Measurements from ENCODE around the gene SGSH.
A peak's percentile ranks its signal among the peaks of the same experiment; 100 is the strongest.
"Not testable (repeated sequence)": the region's sequence is repeated elsewhere in the genome, so short reads cannot be mapped to it uniquely, and the experiment has no call there.

The SGSH gene

GRCh38 chr17:80253631-80254395 lies 33.7 kb upstream of the SGSH start:
- DNase-seq, result no peak

DNA sequence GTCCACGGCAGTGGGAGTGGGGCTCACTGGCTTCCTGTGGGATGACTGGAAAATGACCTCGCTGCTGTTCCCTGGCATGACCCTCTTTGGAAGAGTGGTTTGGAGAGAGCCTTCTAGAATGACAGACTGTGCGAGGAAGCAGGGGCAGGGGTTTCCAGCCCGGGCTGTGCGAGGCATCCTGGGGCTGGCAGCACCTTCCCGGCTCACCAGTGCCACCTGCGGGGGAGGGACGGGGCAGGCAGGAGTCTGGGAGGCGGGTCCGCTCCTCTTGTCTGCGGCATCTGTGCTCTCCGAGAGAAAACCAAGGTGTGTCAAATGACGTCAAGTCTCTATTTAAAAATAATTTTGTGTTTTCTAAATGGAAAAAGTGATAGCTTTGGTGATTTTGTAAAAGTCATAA lies 32.7 kb upstream of the SGSH start:
- peak; percentile 90 to 94 for DNase-seq

DNA sequence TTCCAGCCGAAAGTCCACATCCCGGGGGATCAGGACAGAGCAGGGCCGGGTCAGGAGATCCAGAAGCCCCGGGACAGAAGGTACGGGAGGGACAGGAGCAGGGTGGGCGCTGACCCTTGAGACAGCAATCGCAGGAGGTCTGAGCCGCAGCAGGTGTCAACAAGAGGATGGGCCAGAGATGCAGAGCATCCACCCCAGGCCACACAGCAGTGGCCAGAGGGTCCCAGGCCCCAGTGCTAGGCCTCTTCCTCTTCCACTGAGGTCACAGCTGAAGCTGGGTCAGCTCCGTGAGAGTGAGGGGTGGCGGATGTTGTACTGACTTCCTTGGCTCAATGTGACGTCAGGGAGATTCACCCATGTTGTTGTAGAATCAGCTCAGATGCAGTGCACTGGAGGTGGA lies 31.8 kb upstream of the SGSH start:
- DNase-seq, result no peak

DNA sequence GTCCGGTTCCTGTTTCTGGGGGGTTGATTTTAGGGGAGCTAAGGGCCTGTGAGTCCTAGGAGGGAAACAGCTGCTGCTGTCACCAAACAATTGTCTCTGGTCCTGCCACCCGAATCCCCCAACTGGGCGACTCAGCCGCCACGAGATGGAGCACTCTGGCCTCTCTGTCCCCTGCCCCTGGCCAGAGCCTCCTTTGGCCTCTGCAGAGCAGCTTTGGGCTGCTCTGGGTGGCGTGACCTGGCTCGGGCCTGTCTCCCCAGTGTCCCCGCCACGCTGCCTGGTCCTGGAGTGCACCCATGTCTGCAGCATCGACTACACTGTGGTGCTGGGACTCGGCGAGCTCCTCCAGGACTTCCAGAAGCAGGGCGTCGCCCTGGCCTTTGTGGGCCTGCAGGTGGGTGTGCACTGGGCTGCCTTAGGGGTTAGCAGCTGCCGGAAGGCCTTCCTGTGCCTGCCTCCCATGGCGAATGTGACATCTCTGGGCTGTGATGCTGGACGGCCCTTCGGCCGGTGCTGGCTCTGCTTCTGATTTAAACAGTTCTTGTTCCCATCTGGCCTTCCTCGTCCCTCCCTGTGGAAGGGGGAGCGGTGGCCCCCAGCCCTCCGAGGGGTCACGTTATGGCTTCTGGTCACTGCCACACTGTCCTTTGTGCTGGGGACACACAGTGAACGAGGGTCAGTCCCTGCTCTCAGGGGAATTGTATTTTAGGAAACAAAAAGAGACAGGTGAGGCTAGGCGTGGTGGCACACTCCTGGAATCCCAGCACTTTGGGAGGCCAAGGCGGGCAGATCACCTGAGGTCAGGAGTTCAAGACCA lies 29.0 kb upstream of the SGSH start:
- DNase-seq, result no peak

GRCh38 chr17:80248001-80248893 lies 28.1 kb upstream of the SGSH start:
- no peak for DNase-seq

- no peak for DNase-seq
Measured at GRCh38 chr17:80247561-80247960, 27.4 kb upstream of the SGSH start.

- no peak for DNase-seq
Measured at GRCh38 chr17:80246726-80247125, 26.6 kb upstream of the SGSH start.

- no peak for DNase-seq
Measured at GRCh38 chr17:80246266-80246681, 26.1 kb upstream of the SGSH start.

DNA sequence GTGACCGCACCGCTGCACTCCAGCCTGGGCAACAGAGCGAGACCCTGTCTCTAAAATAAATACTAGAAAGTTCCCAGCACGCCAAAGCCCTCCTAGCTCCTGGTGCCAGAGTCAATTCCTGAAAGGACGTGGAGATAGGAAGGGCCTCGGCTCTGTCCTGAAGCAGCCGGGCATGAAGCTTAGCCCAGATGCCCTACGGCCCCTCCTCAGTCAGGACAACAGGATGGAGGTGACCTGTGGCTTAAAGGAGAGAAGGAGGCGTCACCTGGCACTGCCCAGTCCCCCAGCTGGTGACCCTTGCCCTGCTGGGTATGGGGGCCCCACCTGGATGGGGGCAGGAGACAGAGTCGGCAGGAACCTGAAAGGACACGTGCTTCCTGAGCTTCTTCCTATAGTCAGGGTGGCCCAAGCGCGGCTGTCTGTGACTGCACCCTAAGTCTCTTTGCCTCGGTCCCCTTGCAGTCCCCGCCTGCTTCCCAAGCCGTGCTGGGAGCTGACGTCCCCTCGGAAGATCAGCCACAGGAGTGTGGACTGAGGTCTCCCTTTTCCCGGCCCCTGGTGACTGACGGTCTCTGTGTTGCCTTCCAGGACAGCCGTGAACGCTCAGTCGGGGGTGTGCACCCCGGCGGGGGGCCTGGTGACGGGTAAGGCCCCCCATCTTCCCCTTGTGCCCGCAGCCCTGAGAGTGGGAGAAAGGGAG lies 25.6 kb upstream of the SGSH start:
- no peak for DNase-seq

GRCh38 chr17:80244871-80245509 lies 24.9 kb upstream of the SGSH start:
- no peak for DNase-seq

DNA sequence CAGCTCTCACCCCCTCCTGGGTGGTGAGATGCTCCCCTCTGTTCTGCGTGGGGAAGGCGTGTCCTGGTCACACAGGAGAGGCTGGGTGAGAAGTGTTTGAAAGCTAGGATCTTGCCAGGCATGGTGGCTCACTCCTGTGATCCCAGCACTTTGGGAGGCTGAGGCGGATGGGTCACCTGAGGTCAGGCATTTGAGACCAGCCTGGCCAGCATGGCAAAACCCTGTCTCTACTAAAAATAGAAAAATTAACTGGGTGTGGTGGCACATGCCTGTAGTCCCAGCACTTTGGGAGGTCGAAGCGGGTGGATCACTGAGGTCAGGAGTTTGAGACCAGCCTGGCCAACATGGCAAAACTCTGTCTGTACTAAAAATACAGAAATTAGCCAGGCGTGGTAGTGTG lies 24.3 kb upstream of the SGSH start:
- DNase-seq, result not testable (repeated sequence)

GRCh38 chr17:80243526-80244433 lies 23.6 kb upstream of the SGSH start:
- no peak for DNase-seq

DNA sequence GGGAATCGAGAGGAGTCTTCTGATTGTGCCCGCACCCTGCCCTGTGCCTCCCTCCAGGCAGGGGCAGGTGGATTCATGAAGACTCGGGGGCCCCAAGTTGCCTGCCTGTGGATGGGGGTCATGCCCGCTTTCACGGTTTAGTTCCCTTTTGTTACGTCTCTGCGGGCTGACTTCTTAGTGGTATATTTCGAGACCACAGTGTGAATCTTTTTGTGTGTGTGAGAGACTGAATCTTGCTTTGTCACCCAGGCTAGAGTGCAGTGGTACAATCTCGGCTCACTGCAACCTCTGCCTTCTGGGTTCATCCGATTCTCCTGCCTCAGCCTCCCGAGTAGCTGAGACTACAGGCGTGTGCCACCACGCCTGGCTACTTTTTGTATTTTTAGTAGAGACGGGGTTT lies 22.4 kb upstream of the SGSH start:
- no peak for DNase-seq

DNA sequence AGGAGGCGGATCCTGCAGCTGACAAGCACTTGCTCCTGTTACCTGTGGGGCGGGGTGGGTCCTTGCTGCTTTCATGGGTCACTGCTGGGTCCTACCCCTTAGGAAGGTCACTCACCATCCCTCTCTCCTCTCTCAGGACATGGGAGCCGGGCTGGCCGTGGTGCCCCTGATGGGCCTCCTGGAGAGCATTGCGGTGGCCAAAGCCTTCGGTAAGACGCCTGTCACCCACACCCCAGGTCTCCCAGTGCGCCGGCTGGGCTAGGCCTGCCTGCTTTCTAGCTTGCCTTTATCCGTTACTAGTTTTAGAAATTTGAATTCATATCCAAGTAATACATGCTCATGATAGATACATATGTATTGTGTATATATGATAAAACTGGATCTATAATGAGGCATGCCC lies 17.3 kb upstream of the SGSH start:
- DNase-seq, result no peak

GRCh38 chr17:80236911-80237310 lies 16.8 kb upstream of the SGSH start:
- DNase-seq, result no peak

DNA sequence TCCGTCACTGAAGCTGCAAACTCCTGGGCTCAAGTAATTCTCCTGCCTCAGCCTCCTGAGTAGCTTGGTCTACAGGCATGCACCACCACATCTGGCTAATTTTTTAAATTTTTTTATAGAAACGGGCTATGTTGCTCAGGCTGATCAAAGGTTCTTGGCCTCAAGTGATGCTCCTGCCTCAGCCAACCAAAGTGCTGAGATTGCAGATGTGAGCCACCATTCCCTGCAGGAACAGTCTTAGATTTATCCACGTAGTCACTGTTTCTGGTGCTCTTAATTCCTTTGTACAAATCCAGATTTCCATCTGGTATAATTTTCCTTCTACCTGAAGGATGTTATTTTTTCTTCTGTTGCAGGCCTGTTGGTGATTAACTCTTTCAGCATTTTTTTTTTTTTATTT lies 13.1 kb upstream of the SGSH start:
- DNase-seq, result no peak

- DNase-seq, result no peak
Measured at GRCh38 chr17:80232438-80232837, 12.3 kb upstream of the SGSH start.

GRCh38 chr17:80229011-80229410 lies 8.9 kb upstream of the SGSH start:
- no peak for DNase-seq

GRCh38 chr17:80228477-80228876 lies 8.3 kb upstream of the SGSH start:
- no peak for DNase-seq

DNA sequence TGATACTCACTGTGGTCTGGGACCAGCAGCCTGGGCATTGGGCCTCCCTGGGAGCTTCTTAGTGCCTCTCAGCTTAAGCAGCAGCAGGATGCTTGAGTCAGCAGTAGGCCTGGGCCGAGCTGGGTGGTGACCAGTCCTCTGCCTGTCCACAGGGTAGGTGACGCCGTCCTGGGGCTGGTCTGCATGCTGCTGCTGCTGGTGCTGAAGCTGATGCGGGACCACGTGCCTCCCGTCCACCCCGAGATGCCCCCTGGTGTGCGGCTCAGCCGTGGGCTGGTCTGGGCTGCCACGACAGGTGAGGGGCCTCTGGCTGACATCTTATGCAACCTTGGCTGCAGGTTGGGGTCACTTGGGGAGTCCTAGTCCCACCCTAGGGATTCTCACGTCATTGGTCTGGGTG lies 7.5 kb upstream of the SGSH start:
- DNase-seq, result no peak

DNA sequence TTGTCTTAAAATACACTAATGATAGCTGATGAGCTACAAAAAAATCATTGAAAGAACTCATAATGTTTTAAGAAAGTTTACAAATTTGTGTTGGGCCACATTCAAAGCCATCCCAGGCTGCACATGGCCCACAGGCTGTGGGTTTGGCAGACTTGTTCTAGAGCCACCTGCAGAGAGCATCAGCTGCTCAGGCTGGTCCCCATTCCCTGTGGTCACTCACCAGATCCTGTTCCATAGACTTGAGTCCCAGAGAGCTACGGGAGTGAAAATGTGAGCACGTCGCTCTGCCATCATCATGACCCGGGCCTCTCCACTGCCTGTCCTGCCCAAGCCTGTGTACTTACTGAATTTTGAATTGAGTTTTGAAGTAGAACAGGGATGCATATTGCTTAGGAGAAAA lies 7.0 kb upstream of the SGSH start:
- no peak for DNase-seq

Measured in activated CD4-positive, alpha-beta T cell treated with anti-CD3 and anti-CD28 coated beads, Interleukin-2, amount 50 U/mL, for 48 hours (primary cell).